Adrenal gland (tissue), 5 donors: Measurements from ENCODE around the gene OR51B4.

Source experiments
- POLR2A ChIP-seq, 2 donors: fragments of 450-650 bp; IDR thresholded peaks; one replicate each; pipeline ENCODE4 v1.6.1; 2017; ENCODE audit warnings: antibody characterized with exemption in 2 of 2, mild to moderate bottlenecking in 2 of 2, moderate library complexity in 1 of 2
- TF ChIP-seq, protein P1 (sequence below), 6 experiments: fragments of 450-650 bp in 4 of 6; fragments of 200-600 bp in 2 of 6; sonication (generic) in 1 of 6; IDR thresholded peaks; 1 replicate in 5 of 6; 2 replicates in 1 of 6; pipeline versions ENCODE4 v1.5.1 to v1.8.0; 2016 to 2021; ENCODE audit warnings: antibody characterized with exemption in 6 of 6, mild to moderate bottlenecking in 2 of 6, moderate library complexity in 1 of 6
- donor health status: DM: no; HTN: no; CAD: no.

GRCh38 chr11:5343474-5344335, 42.0 kb upstream of the OR51B4 start, which contains the start of gene OR51B5:
- no peak for TF ChIP-seq POLR2A (IDR thresholded peaks at IDR 0.05)
- TF ChIP-seq, protein P1, sequence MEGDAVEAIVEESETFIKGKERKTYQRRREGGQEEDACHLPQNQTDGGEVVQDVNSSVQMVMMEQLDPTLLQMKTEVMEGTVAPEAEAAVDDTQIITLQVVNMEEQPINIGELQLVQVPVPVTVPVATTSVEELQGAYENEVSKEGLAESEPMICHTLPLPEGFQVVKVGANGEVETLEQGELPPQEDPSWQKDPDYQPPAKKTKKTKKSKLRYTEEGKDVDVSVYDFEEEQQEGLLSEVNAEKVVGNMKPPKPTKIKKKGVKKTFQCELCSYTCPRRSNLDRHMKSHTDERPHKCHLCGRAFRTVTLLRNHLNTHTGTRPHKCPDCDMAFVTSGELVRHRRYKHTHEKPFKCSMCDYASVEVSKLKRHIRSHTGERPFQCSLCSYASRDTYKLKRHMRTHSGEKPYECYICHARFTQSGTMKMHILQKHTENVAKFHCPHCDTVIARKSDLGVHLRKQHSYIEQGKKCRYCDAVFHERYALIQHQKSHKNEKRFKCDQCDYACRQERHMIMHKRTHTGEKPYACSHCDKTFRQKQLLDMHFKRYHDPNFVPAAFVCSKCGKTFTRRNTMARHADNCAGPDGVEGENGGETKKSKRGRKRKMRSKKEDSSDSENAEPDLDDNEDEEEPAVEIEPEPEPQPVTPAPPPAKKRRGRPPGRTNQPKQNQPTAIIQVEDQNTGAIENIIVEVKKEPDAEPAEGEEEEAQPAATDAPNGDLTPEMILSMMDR (IDR thresholded peaks at IDR 0.05) = no peak
